Liver (tissue), 9 donors: ENCODE results near the gene CD160. TPM values are rescaled to one million over a fixed set of nuclear protein-coding genes. Genes with fewer than 3 reads are reported as not detected.
A peak's percentile ranks its signal among the peaks of the same experiment; 100 is the strongest.

Experiments used
- DNase-seq: peaks from one replicate; pipeline ENCODE4 v3.0.0-alpha.2; 2017; ENCODE audit warnings: low spot score
- H3K27ac ChIP-seq, 2 donors: one replicate each; pipeline ENCODE4 v1.7.0; 2013; ENCODE audit warnings: inconsistent platforms in 2 of 2, low read length in 2 of 2, control low read depth in 1 of 2, low read depth in 1 of 2, mild to moderate bottlenecking in 1 of 2
- H3K27me3 ChIP-seq, 4 donors: one replicate each; pipeline versions ENCODE4 v1.6.1 to v1.7.0; 2013; ENCODE audit warnings: low read length in 3 of 4, inconsistent platforms in 1 of 4, mild to moderate bottlenecking in 1 of 4, moderate library complexity in 1 of 4; ENCODE audit not compliant: control insufficient read depth in 4 of 4, insufficient read depth in 4 of 4
- H3K36me3 ChIP-seq, 4 donors: one replicate each; pipeline versions ENCODE4 v1.6.1 to v1.7.0; 2013; ENCODE audit warnings: low read length in 3 of 4, mild to moderate bottlenecking in 3 of 4, low read depth in 1 of 4, moderate library complexity in 1 of 4; ENCODE audit not compliant: control insufficient read depth in 4 of 4, insufficient read depth in 3 of 4
- H3K4me1 ChIP-seq, 4 donors: one replicate each; pipeline versions ENCODE4 v1.6.1 to v1.7.0; 2013; ENCODE audit warnings: low read length in 3 of 4, mild to moderate bottlenecking in 3 of 4, moderate library complexity in 1 of 4; ENCODE audit not compliant: control insufficient read depth in 4 of 4, insufficient read depth in 4 of 4
- H3K4me3 ChIP-seq, 3 donors: one replicate each; pipeline versions ENCODE4 v1.6.1 to v1.7.0; 2013; ENCODE audit warnings: low read length in 3 of 3, control low read depth in 1 of 3, low read depth in 1 of 3, mild to moderate bottlenecking in 1 of 3
- H3K9ac ChIP-seq, 2 donors: one replicate each; pipeline ENCODE4 v1.7.0; 2013; ENCODE audit warnings: low read length in 2 of 2, mild to moderate bottlenecking in 2 of 2, moderate library complexity in 2 of 2, control low read depth in 1 of 2, low read depth in 1 of 2
- H3K9me3 ChIP-seq, 4 donors: one replicate each; pipeline versions ENCODE4 v1.6.1 to v1.7.0; 2013; ENCODE audit warnings: low read length in 3 of 4; ENCODE audit not compliant: control insufficient read depth in 4 of 4
- EGR1 ChIP-seq, 2 donors: IDR thresholded peaks; 2 replicates each; pipeline ENCODE4 v1.6.1; 2016 to 2018; ENCODE audit warnings: antibody characterized with exemption in 2 of 2, low read depth in 2 of 2
- FOXA1 ChIP-seq: IDR thresholded peaks from 2 replicates; pipeline ENCODE4 v1.6.1; 2016; ENCODE audit warnings: antibody characterized with exemption
- FOXA2 ChIP-seq: IDR thresholded peaks from 2 replicates; pipeline ENCODE4 v1.6.1; 2016; ENCODE audit warnings: antibody characterized with exemption
- HNF4A ChIP-seq, 2 donors: conservative IDR thresholded peaks; 2 replicates each; pipeline ENCODE4 v1.6.1; 2016; ENCODE audit warnings: antibody characterized with exemption in 2 of 2, mild to moderate bottlenecking in 2 of 2
- HNF4G ChIP-seq: IDR thresholded peaks from 2 replicates; pipeline ENCODE4 v1.6.1; 2016; ENCODE audit warnings: antibody characterized with exemption
- JUND ChIP-seq, 2 donors: IDR thresholded peaks; 2 replicates each; pipeline ENCODE4 v1.6.1; 2016; ENCODE audit warnings: antibody characterized with exemption in 2 of 2
- NR2F2 ChIP-seq: IDR thresholded peaks from 2 replicates; pipeline ENCODE4 v1.6.1; 2016; ENCODE audit warnings: antibody characterized with exemption
- RAD21 ChIP-seq, 2 donors: IDR thresholded peaks; 2 replicates each; pipeline ENCODE4 v1.6.1; 2016; ENCODE audit warnings: antibody characterized with exemption in 2 of 2, mild to moderate bottlenecking in 2 of 2
- REST ChIP-seq: IDR thresholded peaks from 2 replicates; pipeline ENCODE4 v1.6.1; 2016; ENCODE audit warnings: antibody characterized with exemption, mild to moderate bottlenecking
- RXRA ChIP-seq, 2 donors: IDR thresholded peaks; 2 replicates each; pipeline ENCODE4 v1.6.1; 2017 to 2018; ENCODE audit warnings: antibody characterized with exemption in 2 of 2, mild to moderate bottlenecking in 1 of 2
- SP1 ChIP-seq: IDR thresholded peaks from 2 replicates; pipeline ENCODE4 v1.6.1; 2018; ENCODE audit warnings: antibody characterized with exemption, mild to moderate bottlenecking
- TAF1 ChIP-seq: conservative IDR thresholded peaks from 2 replicates; pipeline ENCODE4 v1.6.1; 2016; ENCODE audit warnings: antibody characterized with exemption, mild to moderate bottlenecking
- YY1 ChIP-seq: IDR thresholded peaks from 2 replicates; pipeline ENCODE4 v1.6.1; 2016; ENCODE audit warnings: antibody characterized with exemption, mild to moderate bottlenecking
- WGBS: extraction: QIAGEN DNeasy Blood & Tissue Kit; methylation state at CpG from one replicate; pipeline ENCODE4 v1.1.7; 2013; 5-methylcytosine and 5-hydroxymethylcytosine counted together
- polyA plus RNA-seq, 2 donors: library from polyadenylated mRNA; stranded (reverse) in 1 of 2; unstranded in 1 of 2; fragments of 200-250 nt in 1 of 2; fragments of >200 nt in 1 of 2; fragmentation: Nextera tagmentation in 1 of 2; extraction: Ambion mirVana in 1 of 2; gene quantifications; one replicate each; pipeline versions ENCODE4 v1.2.1 to v1.2.3, GENCODE V29; 2013 to 2015
- total RNA-seq, 2 donors: library from RNA; depleted of rRNA; stranded (reverse); fragments of >200 nt; gene quantifications; one replicate each; pipeline ENCODE4 v1.2.3, GENCODE V29; 2014
- TF ChIP-seq, protein P1 (sequence below): IDR thresholded peaks from 2 replicates; pipeline ENCODE4 v1.6.1; 2016; ENCODE audit warnings: antibody characterized with exemption
- TF ChIP-seq, protein P2 (sequence below): IDR thresholded peaks from 2 replicates; pipeline ENCODE4 v1.6.1; 2016; ENCODE audit warnings: antibody characterized with exemption
- TF ChIP-seq, protein P3 (sequence below): fragments of 150-350 bp; IDR thresholded peaks from 2 replicates; pipeline ENCODE4 v1.5.1; 2017; ENCODE audit warnings: improper control_type of control experiment, low read depth, low read length; ENCODE audit not compliant: missing input control
- TF ChIP-seq, protein P4 (sequence below): IDR thresholded peaks from 2 replicates; pipeline ENCODE4 v1.6.1; 2016; ENCODE audit warnings: antibody characterized with exemption
- donor health status: healthy.
- donor health status: healthy.
- donor health status: healthy.
- donor health status: healthy.
- donor health status: healthy.

The CD160 gene
- total and polyA plus RNA-seq, 4 donors, result 0.54 to 1.4 (median 1.1) TPM

- no peak overlapping the region for H3K4me3 ChIP-seq
- H3K9me3 ChIP-seq, result no peaks in the 10 kb centered on the region
- H3K36me3 ChIP-seq, result no peaks in the 10 kb centered on the region
- no peak for TF ChIP-seq JUND (IDR thresholded peaks at IDR 0.05)
- TF ChIP-seq RAD21 (IDR thresholded peaks at IDR 0.05), result no peak
- TF ChIP-seq RXRA (IDR thresholded peaks at IDR 0.05), result no peak
- TF ChIP-seq TAF1, result no peak
- no peak for TF ChIP-seq HNF4G
- TF ChIP-seq, protein P1, sequence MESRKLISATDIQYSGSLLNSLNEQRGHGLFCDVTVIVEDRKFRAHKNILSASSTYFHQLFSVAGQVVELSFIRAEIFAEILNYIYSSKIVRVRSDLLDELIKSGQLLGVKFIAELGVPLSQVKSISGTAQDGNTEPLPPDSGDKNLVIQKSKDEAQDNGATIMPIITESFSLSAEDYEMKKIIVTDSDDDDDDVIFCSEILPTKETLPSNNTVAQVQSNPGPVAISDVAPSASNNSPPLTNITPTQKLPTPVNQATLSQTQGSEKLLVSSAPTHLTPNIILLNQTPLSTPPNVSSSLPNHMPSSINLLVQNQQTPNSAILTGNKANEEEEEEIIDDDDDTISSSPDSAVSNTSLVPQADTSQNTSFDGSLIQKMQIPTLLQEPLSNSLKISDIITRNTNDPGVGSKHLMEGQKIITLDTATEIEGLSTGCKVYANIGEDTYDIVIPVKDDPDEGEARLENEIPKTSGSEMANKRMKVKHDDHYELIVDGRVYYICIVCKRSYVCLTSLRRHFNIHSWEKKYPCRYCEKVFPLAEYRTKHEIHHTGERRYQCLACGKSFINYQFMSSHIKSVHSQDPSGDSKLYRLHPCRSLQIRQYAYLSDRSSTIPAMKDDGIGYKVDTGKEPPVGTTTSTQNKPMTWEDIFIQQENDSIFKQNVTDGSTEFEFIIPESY, result no peak
- TF ChIP-seq, protein P2, sequence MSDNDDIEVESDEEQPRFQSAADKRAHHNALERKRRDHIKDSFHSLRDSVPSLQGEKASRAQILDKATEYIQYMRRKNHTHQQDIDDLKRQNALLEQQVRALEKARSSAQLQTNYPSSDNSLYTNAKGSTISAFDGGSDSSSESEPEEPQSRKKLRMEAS, result no peak
- TF ChIP-seq REST, result no peak
- no peak for TF ChIP-seq FOXA1
- TF ChIP-seq FOXA2, result no peak
- no peak overlapping the region for H3K9ac ChIP-seq
- no peaks in the 10 kb centered on the region for H3K27me3 ChIP-seq
- H3K27ac ChIP-seq, result no peak overlapping the region
- peaks cover 0 to 8% (median 1%) of the 10 kb centered on the region in 4 donors for H3K4me1 ChIP-seq
- DNase-seq, result no peak
- WGBS, result 99% methylated on average over 1 of the region's 1 CpG
Measured at GRCh38 chr1:145778146-145778540, 58.8 kb downstream of the CD160 start.

- Histone ChIP-seq H3K27ac (peak overlapping the region; percentile 32 to 46), H3K9ac (no peak overlapping the region), H3K9me3 (no peaks in the 10 kb centered on the region), H3K27me3 (no peaks in the 10 kb centered on the region), H3K36me3 (peaks cover 0 to 2% (median 0%) of the 10 kb centered on the region in 4 donors), H3K4me1 (peaks cover 0 to 8% (median 1%) of the 10 kb centered on the region in 4 donors), H3K4me3 (no peak overlapping the region)
- DNase-seq, result no peak
- WGBS, result 82% methylated on average over 10 of the region's 10 CpGs
- TF ChIP-seq RXRA (IDR thresholded peaks at IDR 0.05) (peak in 1 of 2 donors; percentile 58), TAF1 (peak; percentile 18), FOXA2 (no peak), FOXA1 (no peak), YY1 (peak; percentile 15), RAD21 (IDR thresholded peaks at IDR 0.05) (peak in 1 of 2 donors; percentile 34), SP1 (peak; percentile 45), NR2F2 (no peak), HNF4G (peak; percentile 16), REST (peak; percentile 38), HNF4A (conservative IDR thresholded peaks at IDR 0.05) (peak; percentile 32 to 60), EGR1 (IDR thresholded peaks at IDR 0.05; ENCODE audit: low read depth in 2 of 2) (peak in 1 of 2 donors; percentile 60)
- TF ChIP-seq, protein P1, result no peak
- TF ChIP-seq, protein P3, sequence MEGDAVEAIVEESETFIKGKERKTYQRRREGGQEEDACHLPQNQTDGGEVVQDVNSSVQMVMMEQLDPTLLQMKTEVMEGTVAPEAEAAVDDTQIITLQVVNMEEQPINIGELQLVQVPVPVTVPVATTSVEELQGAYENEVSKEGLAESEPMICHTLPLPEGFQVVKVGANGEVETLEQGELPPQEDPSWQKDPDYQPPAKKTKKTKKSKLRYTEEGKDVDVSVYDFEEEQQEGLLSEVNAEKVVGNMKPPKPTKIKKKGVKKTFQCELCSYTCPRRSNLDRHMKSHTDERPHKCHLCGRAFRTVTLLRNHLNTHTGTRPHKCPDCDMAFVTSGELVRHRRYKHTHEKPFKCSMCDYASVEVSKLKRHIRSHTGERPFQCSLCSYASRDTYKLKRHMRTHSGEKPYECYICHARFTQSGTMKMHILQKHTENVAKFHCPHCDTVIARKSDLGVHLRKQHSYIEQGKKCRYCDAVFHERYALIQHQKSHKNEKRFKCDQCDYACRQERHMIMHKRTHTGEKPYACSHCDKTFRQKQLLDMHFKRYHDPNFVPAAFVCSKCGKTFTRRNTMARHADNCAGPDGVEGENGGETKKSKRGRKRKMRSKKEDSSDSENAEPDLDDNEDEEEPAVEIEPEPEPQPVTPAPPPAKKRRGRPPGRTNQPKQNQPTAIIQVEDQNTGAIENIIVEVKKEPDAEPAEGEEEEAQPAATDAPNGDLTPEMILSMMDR, result no peak
- TF ChIP-seq, protein P4, sequence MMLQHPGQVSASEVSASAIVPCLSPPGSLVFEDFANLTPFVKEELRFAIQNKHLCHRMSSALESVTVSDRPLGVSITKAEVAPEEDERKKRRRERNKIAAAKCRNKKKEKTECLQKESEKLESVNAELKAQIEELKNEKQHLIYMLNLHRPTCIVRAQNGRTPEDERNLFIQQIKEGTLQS, result peak; percentile 94
Measured at GRCh38 chr1:145782272-145783099, 63.2 kb downstream of the CD160 start.
